HepG2 (cell line): ENCODE results near the gene STAM. TPM values are rescaled to one million over a fixed set of nuclear protein-coding genes. Genes with fewer than 3 reads are reported as not detected.

Experiments
- ATAC-seq: fragments of 200-7000 bp; cut with Tn5 transposase; 3 replicates; pipeline ENCODE4 v1.9.1; 2020; ENCODE audit warnings: mild to moderate bottlenecking, moderate library complexity
- BruUV-seq: library from RNA; stranded (reverse); fragments of 400-500 nt; replicated peaks from 2 replicates; lab custom pipeline; 2021; lab: Mats Ljungman, UMichigan
- CTCF ChIA-PET: fragments of 300-600 bp; formaldehyde crosslinking; extraction: SDS; loops from one replicate; lab custom pipeline; 2021; ENCODE audit warnings: low total read pairs, inconsistent platforms, low intra/inter-chr PET ratio; lab: Yijun Ruan, JAX
- POLR2A ChIA-PET: fragments of 350-600 bp; sonication (Branson Sonifier 250); formaldehyde crosslinking; loops from one replicate; lab custom pipeline; 2020; ENCODE audit warnings: antibody characterized with exemption, inconsistent platforms; lab: Yijun Ruan, JAX
- DNase-seq: peaks from one replicate; pipeline ENCODE4 v3.0.0-alpha.2; 2015; ENCODE audit warnings: low spot score
- FAIRE-seq: peaks from 3 replicates; lab custom pipeline; 2011; peaks lifted over from hg19 to GRCh38; lab: Jason Lieb, UNC
- H2AFZ ChIP-seq: one replicate; pipeline ENCODE4 v1.6.1; 2011; ENCODE audit warnings: low read length, inconsistent platforms
- H3K27ac ChIP-seq: fragments of 300-600 bp; 3 replicates; pipeline ENCODE4 v1.8.0; 2011; ENCODE audit warnings: mixed run types, mild to moderate bottlenecking, mixed read lengths, low read length, inconsistent platforms; ENCODE audit not compliant: insufficient read depth; ENCODE audit errors: extremely low read length
- H3K27me3 ChIP-seq, 2 experiments: fragments of 200-600 bp in 1 of 2; 2 replicates in 1 of 2; 3 replicates in 1 of 2; pipeline versions ENCODE4 v1.6.0 to v1.8.0; 2011; ENCODE audit warnings: low read length in 2 of 2, mild to moderate bottlenecking in 2 of 2, moderate library complexity in 2 of 2, inconsistent platforms in 1 of 2; ENCODE audit not compliant: insufficient read depth in 2 of 2, control insufficient read depth in 1 of 2
- H3K36me3 ChIP-seq, 2 experiments: fragments of 200-600 bp in 1 of 2; replicated peaks in 1 of 2; 2 replicates in 1 of 2; 3 replicates in 1 of 2; pipeline versions ENCODE4 v1.5.1 to v1.8.0; 2011; ENCODE audit warnings: low read length in 2 of 2, inconsistent platforms in 1 of 2; ENCODE audit not compliant: insufficient read depth in 2 of 2, control insufficient read depth in 1 of 2
- H3K4me1 ChIP-seq: 2 replicates; pipeline ENCODE4 v1.5.1; 2012; ENCODE audit warnings: low read length, inconsistent platforms; ENCODE audit not compliant: insufficient read depth
- H3K4me2 ChIP-seq: 2 replicates; pipeline ENCODE4 v1.6.0; 2011; ENCODE audit warnings: low read depth, low read length, inconsistent platforms
- H3K4me3 ChIP-seq, 3 experiments: fragments of 200-600 bp in 1 of 3; sonication (generic), shearing (Covaris generic) in 1 of 3; replicated peaks in 1 of 3; 2 replicates each; pipeline ENCODE4 v1.5.1; 2011 to 2016; ENCODE audit warnings: low read length in 3 of 3, inconsistent platforms in 2 of 3, low read depth in 2 of 3, mild to moderate bottlenecking in 2 of 3, control low read depth in 1 of 3, mixed read lengths in 1 of 3; ENCODE audit not compliant: insufficient read depth in 1 of 3
- H3K79me2 ChIP-seq: one replicate; pipeline ENCODE4 v1.6.1; 2011; ENCODE audit warnings: low read length, inconsistent platforms; ENCODE audit not compliant: insufficient read depth
- H3K9ac ChIP-seq: 2 replicates; pipeline ENCODE4 v1.6.0; 2011; ENCODE audit warnings: mild to moderate bottlenecking, low read depth, low read length, inconsistent platforms; ENCODE audit not compliant: insufficient read depth
- H3K9me3 ChIP-seq: 2 replicates; pipeline ENCODE4 v1.5.1; 2012; ENCODE audit warnings: mild to moderate bottlenecking, low read length
- H4K20me1 ChIP-seq: 2 replicates; pipeline ENCODE4 v1.6.0; 2011; ENCODE audit warnings: inconsistent platforms, mild to moderate bottlenecking, low read length, moderate library complexity; ENCODE audit not compliant: insufficient read depth
- MAFF ChIP-seq: IDR thresholded peaks from 2 replicates; pipeline ENCODE4 v1.6.1; 2011; ENCODE audit warnings: low read depth, low read length, improper control_type of control experiment
- MAFK ChIP-seq, 2 experiments: IDR thresholded peaks in 1 of 2; conservative IDR thresholded peaks in 1 of 2; 2 replicates each; pipeline ENCODE4 v1.6.1; 2011; ENCODE audit warnings: improper control_type of control experiment in 2 of 2, low read length in 2 of 2
- NFIB ChIP-seq: sonication (generic); formaldehyde crosslinking; IDR thresholded peaks from 2 replicates; pipeline ENCODE4 v1.9.0; 2021; ENCODE audit warnings: missing genetic modification reagents, mild to moderate bottlenecking, borderline replicate concordance
- ZNF30 ChIP-seq: sonication (generic); formaldehyde crosslinking; IDR thresholded peaks from 2 replicates; pipeline ENCODE4 v1.5.0; 2020; ENCODE audit warnings: mild to moderate bottlenecking, missing genetic modification reagents
- WGBS: methylation state at CpG from one replicate; pipeline ENCODE4 v1.1.6; 2017; ENCODE audit warnings: low lambda C conversion rate; 5-methylcytosine and 5-hydroxymethylcytosine counted together
- in situ Hi-C: cut with HindIII; loops from 2 replicates; pipeline ENCODE4 v1.10.0; 2017; ENCODE audit warnings: low pct_unique_long_range_greater_than_20kb; ENCODE audit not compliant: extremely low pct_ligation_motif_present
- intact Hi-C: fragments of 100-400 bp; cut with micrococcal nuclease; formaldehyde crosslinking; loops from one replicate; pipeline ENCODE4 v1.10.0; 2022; ENCODE audit not compliant: unreplicated experiment
- polyA plus RNA-seq, 8 experiments: library from polyadenylated mRNA; depleted of rRNA in 3 of 8; stranded (reverse) in 7 of 8; unstranded in 1 of 8; fragments of >200 nt; fragmentation: Illumina TruSeq in 4 of 8; extraction: Trizol in 4 of 8; gene quantifications; 2 replicates each; pipeline versions ENCODE4 v1.2.1 to v1.2.3, GENCODE V29; 2011 to 2016; ENCODE audit warnings: low read depth in 4 of 8, missing spikeins in 1 of 8, mixed read lengths in 1 of 8; ENCODE audit not compliant: insufficient read depth in 1 of 8
- total RNA-seq, 5 experiments: library from RNA; depleted of rRNA; stranded (reverse); fragments of >200 nt; fragmentation: Illumina TruSeq; extraction: Trizol; gene quantifications; 2 replicates each; pipeline ENCODE4 v1.2.3, GENCODE V29; 2016; ENCODE audit warnings: low read depth in 1 of 5
- TF ChIP-seq, protein P1 (sequence below): sonication (generic); formaldehyde crosslinking; IDR thresholded peaks from 2 replicates; pipeline ENCODE4 v1.8.0; 2022; ENCODE audit warnings: mild to moderate bottlenecking, missing genetic modification reagents; ENCODE audit not compliant: insufficient replicate concordance

The STAM gene
- total and polyA plus RNA-seq, 2 of the 13 experiments (the other 11 are each of a cell fraction or from before 2014, with no cell fraction given) = 19.5 to 25.1 TPM

DNA sequence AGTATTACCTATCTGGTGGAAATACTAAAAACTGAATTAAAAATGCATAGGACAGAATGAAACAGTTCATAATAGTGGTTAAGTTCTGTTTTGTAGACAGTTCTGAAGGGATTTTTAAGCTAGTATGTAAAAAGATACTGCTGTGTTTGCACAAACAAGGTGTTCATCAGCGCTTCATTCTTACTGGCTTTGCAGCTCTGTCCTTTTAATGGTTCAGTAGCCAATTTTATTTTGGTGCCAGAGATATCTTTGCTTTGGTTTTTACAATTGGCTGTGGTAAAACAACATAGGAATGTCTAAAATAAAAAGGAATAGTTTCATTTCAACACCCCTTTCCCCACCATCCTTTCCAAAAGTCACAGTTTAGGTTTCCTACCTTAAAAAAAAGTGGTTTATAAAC, 33.0 kb downstream of the STAM start:
- Histone ChIP-seq H3K79me2 (peaks cover 91% of the 10 kb centered on the region), H3K36me3 (peaks cover 1 to 4% of the 10 kb centered on the region in 2 experiments; a peak in 1 of 5 replicates), H3K27ac (no peak overlapping the region), H3K9me3 (no peaks in the 10 kb centered on the region), H3K4me1 (peaks cover 33% of the 10 kb centered on the region), H3K4me2 (no peak overlapping the region), H3K9ac (no peak overlapping the region), H3K4me3 (no peak overlapping the region), H4K20me1 (peaks cover 8% of the 10 kb centered on the region; the same call in 1 of the 2 replicates)
- BruUV-seq = no TSS peak
- ATAC-seq (no peak), DNase-seq (no peak), FAIRE-seq (no peak)
- in situ Hi-C loops = no loop called here
- CTCF ChIA-PET = no interaction called here
- intact Hi-C loops = loop anchor here (10.0 kb wide), 1 partner anchor 978 kb away; the partner anchor contains the start of genes ARL5B and NSUN6
- TF ChIP-seq MAFF (0 out of 2 replicates have a peak, but pooled peaks have one; percentile 9), MAFK (conservative IDR thresholded peaks at IDR 0.05 in 1 of 2, IDR thresholded peaks at IDR 0.05 in 1 of 2; ENCODE audit: low read length in 2 of 2) (peak in 1 of 2 experiments; percentile 23; a peak in 1 of 4 replicates), ZNF30 (CRISPR knock-in tag) (no peak), NFIB (CRISPR knock-in tag) (no peak)
- TF ChIP-seq, protein P1, sequence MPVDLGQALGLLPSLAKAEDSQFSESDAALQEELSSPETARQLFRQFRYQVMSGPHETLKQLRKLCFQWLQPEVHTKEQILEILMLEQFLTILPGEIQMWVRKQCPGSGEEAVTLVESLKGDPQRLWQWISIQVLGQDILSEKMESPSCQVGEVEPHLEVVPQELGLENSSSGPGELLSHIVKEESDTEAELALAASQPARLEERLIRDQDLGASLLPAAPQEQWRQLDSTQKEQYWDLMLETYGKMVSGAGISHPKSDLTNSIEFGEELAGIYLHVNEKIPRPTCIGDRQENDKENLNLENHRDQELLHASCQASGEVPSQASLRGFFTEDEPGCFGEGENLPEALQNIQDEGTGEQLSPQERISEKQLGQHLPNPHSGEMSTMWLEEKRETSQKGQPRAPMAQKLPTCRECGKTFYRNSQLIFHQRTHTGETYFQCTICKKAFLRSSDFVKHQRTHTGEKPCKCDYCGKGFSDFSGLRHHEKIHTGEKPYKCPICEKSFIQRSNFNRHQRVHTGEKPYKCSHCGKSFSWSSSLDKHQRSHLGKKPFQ (CRISPR knock-in tag) = no peak
- TF ChIP-seq, all 625 proteins: peak for 2
- Histone ChIP-seq H3K27me3 (no peaks in the 10 kb centered on the region), H2AFZ (no peak overlapping the region)
- 100% methylated on average over 1 of the region's 1 CpG for WGBS
- POLR2A ChIA-PET = no interaction called here
